Measurements from ENCODE around the gene PSMD4. TPM values are rescaled to one million over a fixed set of nuclear protein-coding genes. Genes with fewer than 3 reads are reported as not detected.

PSMD4 gene
- total RNA-seq, 1 donor from 2014 or later, result 186 TPM

- no peak for DNase-seq (ENCODE audit: low spot score)
- peaks cover 17% of the 10 kb centered on the region for H3K27me3 Mint-ChIP-seq (ENCODE audit: unreplicated experiment)
- peaks cover 13% of the 10 kb centered on the region for H3K4me1 Mint-ChIP-seq (ENCODE audit: unreplicated experiment)
- no peak overlapping the region for H3K27ac Mint-ChIP-seq (ENCODE audit: unreplicated experiment)
- no peak for TF ChIP-seq CTCF (IDR thresholded peaks at IDR 0.05; ENCODE audit: unreplicated experiment)
- H3K4me3 Mint-ChIP-seq (ENCODE audit: unreplicated experiment), result no peak overlapping the region
- peaks cover 23% of the 10 kb centered on the region for H3K36me3 Mint-ChIP-seq (ENCODE audit: low read depth, unreplicated experiment)
- H3K9me3 Mint-ChIP-seq (ENCODE audit: unreplicated experiment), result no peaks in the 10 kb centered on the region
Observed at GRCh38 chr1:151287767-151288500, 33.4 kb downstream of the PSMD4 start.

GRCh38 chr1:151288502-151288901 lies 34.0 kb downstream of the PSMD4 start:
- H3K36me3 Mint-ChIP-seq (ENCODE audit: low read depth, unreplicated experiment), result peaks cover 23% of the 10 kb centered on the region
- peak overlapping the region; percentile 40 for H3K27ac Mint-ChIP-seq (ENCODE audit: unreplicated experiment)
- H3K27me3 Mint-ChIP-seq (ENCODE audit: unreplicated experiment), result peaks cover 17% of the 10 kb centered on the region
- peak overlapping the region; percentile 70 for H3K4me3 Mint-ChIP-seq (ENCODE audit: unreplicated experiment)
- DNase-seq (ENCODE audit: low spot score), result no peak
- no peak for TF ChIP-seq CTCF (IDR thresholded peaks at IDR 0.05; ENCODE audit: unreplicated experiment)
- no peaks in the 10 kb centered on the region for H3K9me3 Mint-ChIP-seq (ENCODE audit: unreplicated experiment)
- peaks cover 11% of the 10 kb centered on the region for H3K4me1 Mint-ChIP-seq (ENCODE audit: unreplicated experiment)

- peak overlapping the region; percentile 40 for H3K27ac Mint-ChIP-seq (ENCODE audit: unreplicated experiment)
- H3K27me3 Mint-ChIP-seq (ENCODE audit: unreplicated experiment), result peaks cover 16% of the 10 kb centered on the region
Observed at GRCh38 chr1:151289080-151289935, 34.8 kb downstream of the PSMD4 start.

GRCh38 chr1:151289991-151290708 lies 35.6 kb downstream of the PSMD4 start:
- Mint-ChIP-seq H3K4me3 (ENCODE audit: unreplicated experiment) (no peak overlapping the region), H3K36me3 (ENCODE audit: low read depth, unreplicated experiment) (peaks cover 26% of the 10 kb centered on the region), H3K27ac (ENCODE audit: unreplicated experiment) (no peak overlapping the region), H3K9me3 (ENCODE audit: unreplicated experiment) (no peaks in the 10 kb centered on the region), H3K27me3 (ENCODE audit: unreplicated experiment) (peaks cover 19% of the 10 kb centered on the region), H3K4me1 (ENCODE audit: unreplicated experiment) (peaks cover 14% of the 10 kb centered on the region)
- DNase-seq (ENCODE audit: low spot score), result no peak
- no peak for TF ChIP-seq CTCF (IDR thresholded peaks at IDR 0.05; ENCODE audit: unreplicated experiment)

More at GRCh38 chr1:151289080-151289935, 34.8 kb downstream of the PSMD4 start:
- no peak for TF ChIP-seq CTCF (IDR thresholded peaks at IDR 0.05; ENCODE audit: unreplicated experiment)
- Mint-ChIP-seq H3K9me3 (ENCODE audit: unreplicated experiment) (no peaks in the 10 kb centered on the region), H3K4me3 (ENCODE audit: unreplicated experiment) (peak overlapping the region; percentile 70), H3K36me3 (ENCODE audit: low read depth, unreplicated experiment) (peaks cover 23% of the 10 kb centered on the region), H3K4me1 (ENCODE audit: unreplicated experiment) (peaks cover 8% of the 10 kb centered on the region)
- DNase-seq (ENCODE audit: low spot score), result no peak

Data from endothelial cell (in vitro differentiated cells).